Activated CD8-positive, alpha-beta T cell treated with anti-CD3 and anti-CD28 coated beads for 36 hours (primary cell): ENCODE measurements around the gene TIPRL. TPM values are rescaled to one million over a fixed set of nuclear protein-coding genes. Genes with fewer than 3 reads are reported as not detected.
"Not testable (repeated sequence)": the region's sequence is repeated elsewhere in the genome, so short reads cannot be mapped to it uniquely, and the experiment has no call there.

Experiments used
- ATAC-seq: fragments of 200-7000 bp; cut with Tn5 transposase; one replicate; pipeline ENCODE4 v1.10.0; 2021; ENCODE audit warnings: mild to moderate bottlenecking, moderate library complexity
- CTCF ChIA-PET: fragments of 350-600 bp; sonication (Branson Sonifier 250); formaldehyde crosslinking; loops from one replicate; lab custom pipeline; 2021; ENCODE audit warnings: antibody characterized with exemption; lab: Charles Lee
- POLR2A ChIA-PET: fragments of 350-600 bp; sonication (Branson Sonifier 250); formaldehyde crosslinking; loops from one replicate; lab custom pipeline; 2021; ENCODE audit warnings: antibody characterized with exemption; lab: Charles Lee
- DNase-seq: peaks from one replicate; pipeline ENCODE4 v3.0.0-alpha.2; 2020
- H3K27ac Mint-ChIP-seq: one replicate; pipeline ENCODE4 v1.8.0; 2021; ENCODE audit warnings: mild to moderate bottlenecking, mixed read lengths
- H3K27me3 Mint-ChIP-seq: one replicate; pipeline ENCODE4 v1.8.0; 2021; ENCODE audit warnings: mixed read lengths
- H3K36me3 Mint-ChIP-seq: one replicate; pipeline ENCODE4 v1.8.0; 2021; ENCODE audit warnings: low read depth, mixed read lengths
- H3K4me1 Mint-ChIP-seq: one replicate; pipeline ENCODE4 v1.8.0; 2021; ENCODE audit warnings: low read depth, mixed read lengths
- H3K4me3 Mint-ChIP-seq: one replicate; pipeline ENCODE4 v1.8.0; 2021; ENCODE audit warnings: mild to moderate bottlenecking, moderate library complexity, mixed read lengths
- H3K9me3 Mint-ChIP-seq: one replicate; pipeline ENCODE4 v1.8.0; 2021; ENCODE audit warnings: mixed read lengths
- intact Hi-C: fragments of 100-400 bp; cut with micrococcal nuclease; formaldehyde crosslinking; loops from one replicate; pipeline ENCODE4 v1.10.0; 2022
- total RNA-seq, 2 experiments: library from RNA; stranded (reverse); gene quantifications; one replicate each; pipeline ENCODE4 v1.2.3, GENCODE V29; 2021
- TF ChIP-seq, protein P1 (sequence below): fragments of 200-600 bp; IDR thresholded peaks from one replicate; pipeline ENCODE4 v1.8.0; 2022; ENCODE audit warnings: antibody characterized with exemption, mild to moderate bottlenecking

Gene TIPRL
- total RNA-seq, 2 experiments from 2014 or later: 52.2 to 52.5 TPM

DNA sequence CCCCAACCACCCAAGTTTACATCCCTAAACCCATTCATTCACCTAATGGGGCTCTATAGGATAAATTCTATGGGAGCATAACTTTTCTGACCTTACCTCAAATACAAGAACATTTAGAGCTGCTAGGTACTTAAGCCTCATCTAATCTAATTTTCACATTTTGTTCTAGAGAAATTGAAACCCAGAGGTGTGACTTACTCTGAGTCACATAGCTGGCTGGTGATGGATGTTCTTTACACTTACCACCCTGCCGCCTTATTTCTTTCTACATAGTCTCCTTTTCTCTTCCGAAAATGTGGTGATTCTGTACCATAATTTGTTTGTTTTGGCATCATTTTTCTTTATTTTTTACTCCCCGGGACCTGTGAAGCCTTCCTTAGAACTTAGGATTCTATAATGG lies 20.3 kb downstream of the TIPRL start:
- intact Hi-C loops: no loop called here
- Mint-ChIP-seq H3K9me3 (peaks cover 2% of the 10 kb centered on the region), H3K27ac (no peak overlapping the region), H3K27me3 (no peaks in the 10 kb centered on the region), H3K4me1 (peaks cover 5% of the 10 kb centered on the region), H3K4me3 (no peak overlapping the region), H3K36me3 (peaks cover 45% of the 10 kb centered on the region)
- peak; percentile 42 for ATAC-seq
- POLR2A ChIA-PET: interaction anchor here (0.6 kb wide), 1 partner anchor 1561 kb away, joined by 3 read pairs; no protein-coding TSS in a partner anchor
- CTCF ChIA-PET: no interaction called here
- TF ChIP-seq, protein P1, sequence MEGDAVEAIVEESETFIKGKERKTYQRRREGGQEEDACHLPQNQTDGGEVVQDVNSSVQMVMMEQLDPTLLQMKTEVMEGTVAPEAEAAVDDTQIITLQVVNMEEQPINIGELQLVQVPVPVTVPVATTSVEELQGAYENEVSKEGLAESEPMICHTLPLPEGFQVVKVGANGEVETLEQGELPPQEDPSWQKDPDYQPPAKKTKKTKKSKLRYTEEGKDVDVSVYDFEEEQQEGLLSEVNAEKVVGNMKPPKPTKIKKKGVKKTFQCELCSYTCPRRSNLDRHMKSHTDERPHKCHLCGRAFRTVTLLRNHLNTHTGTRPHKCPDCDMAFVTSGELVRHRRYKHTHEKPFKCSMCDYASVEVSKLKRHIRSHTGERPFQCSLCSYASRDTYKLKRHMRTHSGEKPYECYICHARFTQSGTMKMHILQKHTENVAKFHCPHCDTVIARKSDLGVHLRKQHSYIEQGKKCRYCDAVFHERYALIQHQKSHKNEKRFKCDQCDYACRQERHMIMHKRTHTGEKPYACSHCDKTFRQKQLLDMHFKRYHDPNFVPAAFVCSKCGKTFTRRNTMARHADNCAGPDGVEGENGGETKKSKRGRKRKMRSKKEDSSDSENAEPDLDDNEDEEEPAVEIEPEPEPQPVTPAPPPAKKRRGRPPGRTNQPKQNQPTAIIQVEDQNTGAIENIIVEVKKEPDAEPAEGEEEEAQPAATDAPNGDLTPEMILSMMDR: no peak
- DNase-seq: no peak

DNA sequence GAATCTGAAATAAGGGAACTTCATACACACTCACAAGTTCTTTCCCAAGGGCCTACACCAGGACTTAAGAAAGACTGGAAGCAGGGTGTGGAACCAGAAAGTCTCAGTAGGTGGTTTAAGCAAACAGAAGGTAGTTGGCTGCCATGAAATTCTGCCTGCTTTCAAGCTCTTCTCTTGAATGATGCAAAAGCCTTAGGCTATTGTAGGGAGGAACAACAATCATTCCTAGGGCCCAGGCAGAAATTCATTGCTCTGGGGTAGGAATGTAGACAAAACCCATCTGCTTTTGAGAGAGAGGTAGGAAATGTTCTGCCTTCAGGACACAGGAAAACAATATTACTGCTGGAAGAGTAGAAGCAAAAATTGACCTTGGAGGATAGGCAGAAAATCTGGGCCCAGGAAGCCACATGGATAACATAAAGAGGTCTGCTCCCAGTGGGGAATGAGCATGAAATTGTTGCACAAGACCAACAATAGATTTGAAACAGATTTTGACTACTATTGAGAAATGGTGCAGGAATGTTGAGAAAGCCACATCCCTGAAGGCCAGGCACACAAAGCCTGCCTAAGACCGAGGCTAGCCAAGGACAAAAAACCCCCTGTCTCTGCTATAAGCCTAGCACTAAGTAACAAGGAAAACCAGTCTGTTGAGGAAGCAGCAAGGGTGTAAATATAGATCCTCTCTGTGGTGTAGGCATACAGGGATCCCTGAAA lies 24.3 kb downstream of the TIPRL start:
- ChIA-PET CTCF (no interaction called here), POLR2A (no interaction called here)
- no peak for ATAC-seq
- Mint-ChIP-seq H3K36me3 (peaks cover 51% of the 10 kb centered on the region), H3K27me3 (no peaks in the 10 kb centered on the region), H3K9me3 (peaks cover 9% of the 10 kb centered on the region), H3K27ac (no peak overlapping the region), H3K4me3 (no peak overlapping the region), H3K4me1 (peaks cover 3% of the 10 kb centered on the region)
- TF ChIP-seq, protein P1: no peak
- no peak for DNase-seq
- intact Hi-C loops: no loop called here

DNA sequence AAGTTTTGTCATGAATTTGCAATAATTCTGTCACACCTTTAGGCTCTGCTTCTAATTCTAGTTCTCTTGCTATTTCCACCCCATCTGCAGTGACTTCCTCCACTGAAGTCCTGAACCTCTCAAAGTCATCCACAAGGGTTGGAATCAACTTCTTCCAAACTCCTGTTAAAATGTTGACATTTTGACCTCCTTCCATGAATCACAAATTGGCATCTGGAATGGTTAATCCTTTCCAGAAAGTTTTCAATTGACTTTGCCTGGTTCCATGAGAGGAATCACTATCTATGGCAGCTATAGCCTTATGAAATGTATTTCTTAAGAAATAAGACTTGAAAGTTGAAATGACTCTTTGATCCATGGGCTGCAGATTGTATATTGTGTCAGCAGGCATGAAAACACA lies 27.3 kb downstream of the TIPRL start:
- DNase-seq: no peak
- H3K9me3 Mint-ChIP-seq: peaks cover 14% of the 10 kb centered on the region
- H3K27me3 Mint-ChIP-seq: no peaks in the 10 kb centered on the region
- no peak overlapping the region for H3K27ac Mint-ChIP-seq
- no peak for ATAC-seq
- TF ChIP-seq, protein P1: no peak
- intact Hi-C loops: no loop called here
- peaks cover 40% of the 10 kb centered on the region for H3K36me3 Mint-ChIP-seq
- ChIA-PET POLR2A (no interaction called here), CTCF (no interaction called here)
- H3K4me1 Mint-ChIP-seq: no peaks in the 10 kb centered on the region
- H3K4me3 Mint-ChIP-seq: no peak overlapping the region

DNA sequence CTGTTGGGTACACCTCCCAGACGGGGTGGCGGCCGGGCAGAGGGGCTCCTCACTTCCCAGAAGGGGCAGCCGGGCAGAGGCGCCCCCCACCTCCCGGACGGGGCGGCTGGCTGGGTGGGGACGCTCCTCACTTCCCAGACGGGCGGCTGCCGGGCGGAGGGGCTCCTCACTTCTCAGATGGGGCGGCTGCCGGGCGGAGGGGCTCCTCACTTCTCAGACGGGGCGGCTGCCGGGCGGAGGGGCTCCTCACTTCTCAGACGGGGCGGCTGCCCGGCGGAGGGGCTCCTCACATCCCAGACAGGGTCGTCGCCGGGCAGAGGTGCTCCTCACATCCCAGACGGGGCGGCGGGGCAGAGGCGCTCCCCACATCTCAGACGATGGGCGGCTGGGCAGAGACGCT lies 28.9 kb downstream of the TIPRL start:
- ATAC-seq, intact Hi-C loops, DNase-seq, POLR2A ChIA-PET, H3K27me3 Mint-ChIP-seq, H3K4me3 Mint-ChIP-seq, CTCF ChIA-PET, H3K27ac Mint-ChIP-seq, H3K4me1 Mint-ChIP-seq: not testable (repeated sequence)
- Mint-ChIP-seq H3K9me3 (peaks cover 21% of the 10 kb centered on the region), H3K36me3 (peaks cover 32% of the 10 kb centered on the region)

DNA sequence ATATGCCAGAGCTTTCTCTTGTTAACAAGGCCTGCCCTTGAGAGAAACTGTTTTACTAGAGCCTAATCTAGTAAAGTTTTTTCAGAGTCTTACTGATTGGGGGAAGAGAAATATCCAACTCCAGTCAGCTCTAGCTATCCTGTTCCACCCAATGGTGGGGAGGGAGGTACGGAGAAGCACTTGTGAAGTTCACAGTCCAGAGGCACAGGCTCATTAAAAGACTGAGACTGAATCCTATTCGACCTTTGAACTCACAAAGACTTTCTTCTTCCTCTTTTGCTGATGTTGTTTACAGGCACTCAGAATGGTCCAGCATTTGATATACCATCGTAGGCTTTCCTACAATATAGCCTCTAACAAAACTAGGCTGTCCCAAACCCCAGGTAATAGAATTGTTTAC lies 31.6 kb downstream of the TIPRL start:
- Mint-ChIP-seq H3K9me3 (peaks cover 22% of the 10 kb centered on the region), H3K4me3 (no peak overlapping the region), H3K27ac (no peak overlapping the region), H3K27me3 (no peaks in the 10 kb centered on the region), H3K4me1 (no peaks in the 10 kb centered on the region), H3K36me3 (peaks cover 13% of the 10 kb centered on the region)
- ChIA-PET POLR2A (no interaction called here), CTCF (interaction anchor here (1.1 kb wide), 1 partner anchor 25 kb away, joined by 4 read pairs; no protein-coding TSS in a partner anchor)
- intact Hi-C loops: no loop called here
- TF ChIP-seq, protein P1: no peak
- ATAC-seq (no peak), DNase-seq (no peak)
